HEK293T (cell line): Measurements from ENCODE around the gene USP24.
"Not testable (repeated sequence)": the region's sequence is repeated elsewhere in the genome, so short reads cannot be mapped to it uniquely, and the experiment has no call there.

Experiments
- CTCF ChIA-PET: fragments of 350-600 bp; formaldehyde crosslinking; extraction: SDS; loops from one replicate; lab custom pipeline; 2021; ENCODE audit warnings: antibody characterized with exemption, inconsistent platforms; lab: Yijun Ruan, JAX
- POLR2A ChIA-PET: fragments of 350-600 bp; formaldehyde crosslinking; extraction: SDS; loops from one replicate; lab custom pipeline; 2020; ENCODE audit warnings: antibody characterized with exemption, inconsistent platforms; lab: Yijun Ruan, JAX
- DNase-seq: peaks from one replicate; pipeline ENCODE4 v3.0.0; 2012; ENCODE audit warnings: mixed read lengths; ENCODE audit errors: extremely low spot score
- ARNT ChIP-seq: fragments of 450-650 bp; IDR thresholded peaks from 2 replicates; pipeline ENCODE4 v1.6.1; 2017; ENCODE audit warnings: mild to moderate bottlenecking
- BHLHE40 ChIP-seq: fragments of 450-650 bp; IDR thresholded peaks from 2 replicates; pipeline ENCODE4 v1.6.1; 2016; ENCODE audit warnings: mild to moderate bottlenecking, moderate library complexity, borderline replicate concordance
- CTBP1 ChIP-seq: fragments of 450-650 bp; IDR thresholded peaks from 2 replicates; pipeline ENCODE4 v1.6.1; 2016; ENCODE audit warnings: borderline replicate concordance
- ELF4 ChIP-seq: fragments of 450-650 bp; IDR thresholded peaks from 2 replicates; pipeline ENCODE4 v1.6.1; 2017; ENCODE audit warnings: antibody characterized with exemption
- FOXA1 ChIP-seq: fragments of 450-650 bp; IDR thresholded peaks from 2 replicates; pipeline ENCODE4 v1.6.1; 2016; ENCODE audit warnings: mild to moderate bottlenecking
- FOXK2 ChIP-seq: fragments of 450-650 bp; IDR thresholded peaks from 2 replicates; pipeline ENCODE4 v1.6.1; 2016; ENCODE audit warnings: mild to moderate bottlenecking
- FOXM1 ChIP-seq: fragments of 450-650 bp; IDR thresholded peaks from 2 replicates; pipeline ENCODE4 v1.6.1; 2017; ENCODE audit warnings: mild to moderate bottlenecking, borderline replicate concordance
- HDGF ChIP-seq: fragments of 450-650 bp; IDR thresholded peaks from 2 replicates; pipeline ENCODE4 v1.6.1; 2017; ENCODE audit warnings: antibody characterized with exemption, borderline replicate concordance
- L3MBTL2 ChIP-seq: fragments of 450-650 bp; conservative IDR thresholded peaks from 2 replicates; pipeline ENCODE4 v1.6.1; 2016; ENCODE audit warnings: mild to moderate bottlenecking
- LEF1 ChIP-seq: fragments of 450-650 bp; IDR thresholded peaks from 2 replicates; pipeline ENCODE4 v1.6.1; 2017; ENCODE audit warnings: mild to moderate bottlenecking, borderline replicate concordance
- NFRKB ChIP-seq: fragments of 450-650 bp; IDR thresholded peaks from 2 replicates; pipeline ENCODE4 v1.6.1; 2016; ENCODE audit warnings: mild to moderate bottlenecking, moderate library complexity
- SP1 ChIP-seq: fragments of 450-650 bp; IDR thresholded peaks from 2 replicates; pipeline ENCODE4 v1.6.1; 2017
- SUZ12 ChIP-seq: fragments of 450-650 bp; IDR thresholded peaks from 2 replicates; pipeline ENCODE4 v1.6.1; 2016; ENCODE audit warnings: mild to moderate bottlenecking
- TARDBP ChIP-seq: fragments of 450-650 bp; IDR thresholded peaks from 2 replicates; pipeline ENCODE4 v1.6.1; 2016
- ZNF384 ChIP-seq: fragments of 450-650 bp; IDR thresholded peaks from 2 replicates; pipeline ENCODE4 v1.6.1; 2016
- TF ChIP-seq, protein P1 (sequence below): fragments of 450-650 bp; IDR thresholded peaks from 2 replicates; pipeline ENCODE4 v1.6.1; 2016

Gene USP24

DNA sequence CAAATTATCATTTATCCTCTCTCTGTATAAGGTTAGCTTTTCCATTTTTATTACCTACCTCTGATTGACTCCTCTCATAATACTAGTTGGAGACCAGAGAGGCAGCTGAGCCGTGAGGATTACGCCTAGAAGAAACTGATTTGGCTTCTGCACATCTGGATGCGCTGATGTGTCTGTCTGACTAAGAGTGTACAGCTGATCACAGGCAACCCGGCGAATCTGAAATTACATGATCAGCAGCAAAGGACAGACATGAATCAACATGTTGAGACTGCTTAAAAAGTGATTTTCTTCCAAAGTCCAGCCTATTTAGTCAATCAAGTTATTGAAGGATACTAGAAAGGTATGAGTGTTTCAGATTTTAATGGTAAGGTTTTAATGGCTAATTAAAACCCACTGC is 94.6 kb downstream of the USP24 start:
- DNase-seq = no peak
- CTCF ChIA-PET = no interaction called here
- POLR2A ChIA-PET = interaction anchor here (1.0 kb wide), 1 partner anchor 13 kb away, joined by 3 read pairs; no protein-coding TSS in a partner anchor
- TF ChIP-seq FOXK2 = no peak
- TF ChIP-seq FOXM1 = no peak
- no peak for TF ChIP-seq ARNT
- TF ChIP-seq FOXA1 = no peak
- TF ChIP-seq TARDBP = no peak
- no peak for TF ChIP-seq CTBP1
- TF ChIP-seq SUZ12 = no peak
- TF ChIP-seq, protein P1, sequence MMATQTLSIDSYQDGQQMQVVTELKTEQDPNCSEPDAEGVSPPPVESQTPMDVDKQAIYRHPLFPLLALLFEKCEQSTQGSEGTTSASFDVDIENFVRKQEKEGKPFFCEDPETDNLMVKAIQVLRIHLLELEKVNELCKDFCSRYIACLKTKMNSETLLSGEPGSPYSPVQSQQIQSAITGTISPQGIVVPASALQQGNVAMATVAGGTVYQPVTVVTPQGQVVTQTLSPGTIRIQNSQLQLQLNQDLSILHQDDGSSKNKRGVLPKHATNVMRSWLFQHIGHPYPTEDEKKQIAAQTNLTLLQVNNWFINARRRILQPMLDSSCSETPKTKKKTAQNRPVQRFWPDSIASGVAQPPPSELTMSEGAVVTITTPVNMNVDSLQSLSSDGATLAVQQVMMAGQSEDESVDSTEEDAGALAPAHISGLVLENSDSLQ = no peak

DNA sequence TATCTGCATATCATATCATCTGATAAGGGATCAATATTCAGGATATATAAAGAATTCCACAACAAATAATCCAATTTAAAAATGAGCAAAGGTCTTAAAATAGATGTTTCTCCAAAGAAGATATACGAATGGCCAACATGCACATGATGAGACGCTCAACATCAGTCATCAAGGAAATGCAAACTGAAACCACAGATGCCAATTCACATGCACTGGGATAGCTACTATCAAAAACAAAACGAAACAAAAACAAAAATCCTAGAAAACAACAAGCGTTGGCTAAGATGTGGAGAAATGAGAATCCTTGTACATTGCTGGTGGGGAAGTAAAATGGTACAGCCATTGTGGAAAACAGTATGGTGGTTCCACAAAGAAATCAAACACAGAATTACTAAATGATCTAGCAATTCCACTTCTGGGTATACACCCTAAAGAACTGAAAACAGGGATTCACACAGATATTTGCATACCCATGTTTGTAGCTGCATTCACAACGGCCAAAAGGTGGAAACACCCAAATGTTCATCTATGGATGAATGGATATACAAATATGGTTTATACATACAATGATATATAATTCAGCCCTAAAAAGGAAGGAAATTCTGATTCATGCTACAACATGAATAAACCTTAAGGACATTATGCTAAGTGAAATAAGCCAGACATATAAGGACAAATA is 96.4 kb downstream of the USP24 start:
- DNase-seq = no peak
- CTCF ChIA-PET = no interaction called here
- TF ChIP-seq ELF4 (no peak), NFRKB (no peak), LEF1 (no peak), ARNT (no peak), ZNF384 (no peak), TARDBP (no peak), FOXA1 (no peak), FOXK2 (no peak), SP1 (no peak), L3MBTL2 (no peak)
- TF ChIP-seq, protein P1 = no peak
- POLR2A ChIA-PET = no interaction called here

DNA sequence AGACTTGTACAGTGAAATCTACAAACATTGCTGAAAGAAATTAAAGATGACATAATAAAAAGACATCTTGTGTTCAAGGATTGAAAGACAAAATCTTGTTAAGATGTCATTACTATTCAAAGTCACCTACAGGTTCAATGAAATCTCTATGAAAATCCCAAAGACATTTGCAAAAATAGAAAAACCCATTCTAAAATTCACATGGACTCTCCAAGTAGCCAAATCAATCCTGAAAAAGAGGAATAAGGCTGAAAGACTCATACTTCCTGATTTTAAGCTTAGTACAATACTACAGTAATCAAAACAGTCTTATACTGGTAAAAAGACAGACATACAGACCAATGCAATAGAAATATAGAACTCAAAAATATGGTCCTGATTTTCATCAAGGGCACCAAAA is 97.2 kb downstream of the USP24 start:
- ChIA-PET POLR2A (no interaction called here), CTCF (no interaction called here)
- no peak for DNase-seq
- TF ChIP-seq NFRKB (no peak), TARDBP (no peak), SUZ12 (no peak), ZNF384 (no peak)

DNA sequence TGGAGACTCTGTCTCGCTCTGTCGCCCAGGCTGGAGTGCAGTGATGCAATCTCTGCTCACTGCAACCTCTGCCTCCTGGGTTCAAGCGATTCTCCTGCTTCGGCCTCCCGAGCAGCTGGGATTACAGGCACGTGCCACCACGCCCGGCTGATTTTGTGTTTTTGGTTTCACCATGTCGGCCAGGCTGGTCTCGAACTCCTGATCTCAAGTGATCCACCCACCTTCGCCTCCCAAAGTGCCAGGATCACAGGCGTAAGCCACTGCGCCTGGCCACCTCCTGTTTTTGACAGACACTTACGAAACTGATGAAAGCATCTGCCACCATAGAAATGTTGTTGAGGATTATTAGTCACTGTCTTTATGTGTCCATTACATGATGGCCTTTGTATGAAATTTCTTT is 106.2 kb downstream of the USP24 start:
- POLR2A ChIA-PET, CTCF ChIA-PET: not testable (repeated sequence)

DNA sequence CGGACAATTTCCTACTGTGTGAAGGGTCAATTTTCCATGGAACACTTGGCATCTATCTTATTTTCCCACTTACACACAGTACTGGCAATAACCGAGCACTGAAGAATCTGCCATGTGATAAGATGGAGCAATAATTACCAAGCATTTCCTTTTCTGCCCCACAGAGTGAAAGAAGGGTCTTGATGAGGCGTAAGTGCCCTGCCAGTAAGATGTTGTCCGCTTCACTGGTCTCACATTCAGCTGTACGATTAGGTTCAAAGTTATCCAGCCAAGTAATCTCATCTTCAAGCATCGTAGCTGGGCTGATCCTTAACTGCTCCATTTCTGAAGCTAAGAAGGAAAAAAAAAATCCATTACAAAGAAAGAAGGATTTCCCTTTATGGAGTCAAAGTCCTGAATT is 108.1 kb downstream of the USP24 start:
- no peak for DNase-seq
- POLR2A ChIA-PET = no interaction called here
- TF ChIP-seq BHLHE40 = no peak
- no peak for TF ChIP-seq LEF1
- no peak for TF ChIP-seq SP1
- no peak for TF ChIP-seq ZNF384
- TF ChIP-seq HDGF = no peak
- TF ChIP-seq FOXA1 = no peak
- TF ChIP-seq L3MBTL2 = no peak
- TF ChIP-seq ARNT = no peak
- TF ChIP-seq FOXM1 = no peak
- TF ChIP-seq ELF4 = no peak
- no peak for TF ChIP-seq TARDBP
- no peak for TF ChIP-seq NFRKB
- no peak for TF ChIP-seq CTBP1
- TF ChIP-seq, protein P1 = no peak
- no peak for TF ChIP-seq SUZ12
- TF ChIP-seq FOXK2 = no peak
- CTCF ChIA-PET = no interaction called here

More for the DNA sequence above, 106.2 kb downstream of the USP24 start:
- DNase-seq = not testable (repeated sequence)

DNA sequence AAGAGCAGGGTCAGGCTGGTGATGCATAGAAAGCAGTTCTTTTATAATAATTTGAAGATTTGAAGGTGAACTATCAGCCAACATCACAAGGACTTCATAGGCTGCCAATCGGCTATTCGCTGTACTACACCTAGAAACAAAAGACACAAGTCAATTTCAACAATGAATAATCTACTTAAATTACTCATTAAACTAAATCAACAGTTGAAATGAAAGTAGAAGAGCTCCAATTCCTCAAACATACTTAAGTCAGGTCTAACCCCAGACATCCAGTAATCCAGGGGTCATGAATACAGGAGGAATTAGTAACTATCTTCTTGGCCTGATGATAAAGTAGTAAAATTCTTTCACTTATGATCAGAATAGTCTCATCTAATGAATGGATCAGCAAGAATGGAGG is 111.3 kb downstream of the USP24 start:
- POLR2A ChIA-PET = no interaction called here
- CTCF ChIA-PET = no interaction called here
- DNase-seq = no peak
- TF ChIP-seq LEF1 = no peak
- TF ChIP-seq SP1 = no peak
- TF ChIP-seq ZNF384 = no peak
- TF ChIP-seq FOXA1 = no peak
- no peak for TF ChIP-seq HDGF
- no peak for TF ChIP-seq FOXK2
- TF ChIP-seq CTBP1 = no peak
- no peak for TF ChIP-seq ELF4
- no peak for TF ChIP-seq SUZ12
- no peak for TF ChIP-seq BHLHE40
- TF ChIP-seq TARDBP = no peak
- TF ChIP-seq NFRKB = no peak

DNA sequence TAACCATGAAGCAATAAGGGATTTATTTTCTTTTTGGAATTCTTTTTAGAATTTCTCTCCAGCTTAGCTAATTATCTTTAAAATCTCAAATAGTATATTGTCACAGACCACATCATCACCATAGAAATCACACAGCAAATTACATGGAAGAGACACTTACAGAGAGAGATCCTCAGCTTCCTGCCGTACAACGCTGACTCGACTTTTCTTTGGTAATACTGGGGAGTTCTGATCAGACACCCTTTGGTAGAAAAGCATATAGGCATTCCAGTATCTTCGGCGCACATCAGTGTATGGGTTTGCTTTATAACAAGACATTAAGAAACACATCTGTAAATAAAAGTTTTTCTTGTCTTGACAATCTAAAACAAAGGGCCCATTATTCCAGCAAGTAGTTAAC is 120.1 kb downstream of the USP24 start:
- POLR2A ChIA-PET = interaction anchor here (0.7 kb wide), 1 partner anchor 256 kb away, joined by 3 read pairs; no protein-coding TSS in a partner anchor
- DNase-seq = no peak
- CTCF ChIA-PET = no interaction called here
- TF ChIP-seq SP1 (no peak), NFRKB (no peak), ZNF384 (no peak), BHLHE40 (no peak), TARDBP (no peak)
